Activated CD4-positive, alpha-beta T cell treated with anti-CD3 and anti-CD28 coated beads for 24 hours (primary cell): ENCODE data around the gene GPS1.

ENCODE experiments used
- DNase-seq, 2 donors: peaks; one replicate each; pipeline ENCODE4 v3.0.0-alpha.2; 2020; ENCODE audit warnings: low read depth in 2 of 2

The GPS1 gene

DNA sequence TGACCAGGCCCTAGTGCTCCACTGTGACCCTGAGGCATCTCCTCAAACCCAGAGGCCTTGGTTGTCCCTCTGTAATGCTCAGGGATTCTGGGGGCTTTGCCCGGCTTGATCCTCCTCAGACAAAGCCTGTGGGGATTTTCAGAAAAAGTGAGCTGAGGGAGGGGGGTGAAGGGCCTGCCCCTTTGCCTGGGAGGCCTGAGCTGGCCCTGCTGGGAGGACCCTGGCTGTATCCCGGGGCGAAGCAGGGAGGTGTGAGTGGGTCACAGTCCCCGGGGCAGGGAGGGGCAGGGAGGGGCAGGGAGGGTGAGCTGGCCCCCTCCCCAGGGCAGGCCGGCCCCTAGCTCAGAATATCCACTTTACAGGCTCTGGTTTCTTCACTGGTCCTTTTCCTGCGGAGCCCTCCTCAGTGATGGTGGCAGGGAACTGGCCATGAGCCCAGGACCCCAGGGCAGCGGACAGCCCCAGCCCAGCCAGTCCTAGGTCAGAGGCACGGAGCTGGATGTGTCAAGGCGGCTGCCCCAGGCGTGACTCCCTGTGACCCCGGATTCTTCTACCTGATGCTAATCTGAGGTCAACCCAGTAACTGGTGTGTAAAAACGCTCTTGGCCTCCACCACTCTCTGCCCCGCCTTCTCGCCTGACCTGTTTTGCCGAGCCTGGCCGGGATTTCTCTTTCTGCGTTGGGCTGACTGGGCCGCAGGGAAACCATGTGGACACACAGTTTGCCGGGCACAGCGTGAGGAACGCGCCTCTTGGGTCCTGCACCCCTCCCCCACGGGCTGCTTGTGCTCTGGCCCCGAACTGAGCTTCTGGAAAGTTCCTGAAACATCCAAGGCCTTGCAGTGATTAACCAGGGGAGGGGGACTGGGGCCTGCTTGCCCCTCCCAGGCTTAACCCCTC, 52.1 kb downstream of the GPS1 start:
- no peak for DNase-seq

DNA sequence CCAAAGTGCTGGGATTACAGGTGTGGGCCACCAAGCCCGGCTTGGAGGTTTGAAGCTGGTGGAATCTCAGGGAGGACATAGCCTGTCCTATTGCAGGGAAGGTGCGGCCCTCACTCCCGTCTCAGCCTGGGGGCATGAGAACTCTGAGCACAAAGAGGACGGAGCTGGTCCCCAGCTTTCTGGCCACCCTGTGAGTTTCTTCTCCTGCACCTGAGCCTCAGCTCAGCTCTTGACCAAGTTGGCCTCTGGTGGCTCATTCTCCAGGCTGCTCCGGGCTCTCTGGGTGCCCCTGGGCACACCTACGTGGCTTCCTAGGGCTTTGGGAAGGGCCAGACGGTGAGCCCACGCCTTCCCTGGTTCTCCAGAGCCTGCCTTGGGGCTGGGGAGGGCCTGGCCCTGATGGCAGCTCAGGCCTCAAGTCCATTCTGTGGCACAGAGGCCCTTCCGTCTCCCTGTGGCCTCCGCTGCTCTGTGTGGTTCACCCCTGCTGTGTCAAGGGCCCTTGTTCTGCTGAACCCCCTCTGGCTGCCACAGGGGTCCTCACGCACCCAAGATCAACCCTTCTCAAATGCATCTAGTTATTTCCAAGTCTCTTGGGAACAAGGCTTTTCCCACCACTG, 53.2 kb downstream of the GPS1 start:
- no peak for DNase-seq

DNA sequence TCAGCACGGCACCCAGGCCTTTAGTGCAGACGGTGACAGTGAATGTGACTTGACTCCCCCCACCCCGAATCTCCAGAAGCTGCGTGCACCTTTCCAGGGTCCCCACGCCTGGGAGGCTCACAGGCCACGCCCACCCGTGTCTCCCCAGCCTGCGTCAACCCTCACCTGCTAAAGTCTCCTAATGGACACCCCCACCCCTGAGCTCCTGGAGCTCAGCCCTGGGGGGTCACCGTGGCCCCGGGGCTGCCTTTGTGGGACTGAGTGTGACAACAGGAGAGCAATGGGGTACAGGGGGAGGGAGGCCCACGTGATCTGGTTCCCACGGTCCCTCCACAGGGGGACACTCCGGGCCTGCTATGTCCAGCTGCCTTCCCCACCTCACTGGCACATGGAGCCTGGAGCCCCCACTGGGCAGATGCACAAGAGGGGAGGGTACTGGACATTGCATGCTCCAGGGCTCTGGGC, 53.8 kb downstream of the GPS1 start:
- no peak for DNase-seq

DNA sequence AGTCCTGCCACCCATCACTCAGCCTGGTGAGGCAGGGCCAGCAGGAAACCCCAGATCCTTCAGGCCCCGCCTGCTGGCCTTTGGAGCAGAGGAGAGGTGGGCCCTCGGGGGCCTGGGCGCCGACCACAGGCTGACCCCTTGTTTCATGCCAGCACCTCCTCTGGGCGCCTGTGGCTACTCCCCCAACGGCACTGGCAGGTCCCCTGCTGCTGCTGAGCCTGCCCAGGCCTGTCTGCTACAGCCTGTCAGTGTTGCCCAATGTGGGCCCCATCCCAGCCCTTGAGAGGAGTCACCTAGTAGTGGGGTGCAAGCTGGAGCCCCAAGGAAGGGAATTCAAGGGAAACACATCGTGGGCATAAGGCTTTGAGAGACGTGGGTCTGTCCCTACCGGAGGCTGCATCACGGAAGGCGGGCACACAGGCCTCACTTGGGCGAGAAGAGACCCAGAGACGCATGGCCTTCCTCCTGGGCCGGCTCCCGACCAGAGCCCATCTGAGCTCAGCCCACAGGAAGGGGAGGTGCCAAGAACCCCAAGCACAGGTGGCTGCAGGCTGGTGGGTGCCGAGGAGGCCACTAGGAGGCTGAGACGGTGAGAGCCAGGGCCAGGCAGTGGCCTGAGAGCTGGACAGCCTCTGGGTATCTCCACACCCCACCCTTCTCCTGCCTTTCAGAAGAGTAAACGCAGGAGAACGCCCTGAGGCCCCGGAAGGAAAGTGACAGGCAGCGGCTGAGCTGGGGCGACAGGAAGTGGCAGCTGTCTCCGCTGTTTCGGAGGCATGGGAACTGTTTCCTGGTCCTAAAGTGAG, 54.4 kb downstream of the GPS1 start:
- peak; percentile 46 to 54 for DNase-seq

DNA sequence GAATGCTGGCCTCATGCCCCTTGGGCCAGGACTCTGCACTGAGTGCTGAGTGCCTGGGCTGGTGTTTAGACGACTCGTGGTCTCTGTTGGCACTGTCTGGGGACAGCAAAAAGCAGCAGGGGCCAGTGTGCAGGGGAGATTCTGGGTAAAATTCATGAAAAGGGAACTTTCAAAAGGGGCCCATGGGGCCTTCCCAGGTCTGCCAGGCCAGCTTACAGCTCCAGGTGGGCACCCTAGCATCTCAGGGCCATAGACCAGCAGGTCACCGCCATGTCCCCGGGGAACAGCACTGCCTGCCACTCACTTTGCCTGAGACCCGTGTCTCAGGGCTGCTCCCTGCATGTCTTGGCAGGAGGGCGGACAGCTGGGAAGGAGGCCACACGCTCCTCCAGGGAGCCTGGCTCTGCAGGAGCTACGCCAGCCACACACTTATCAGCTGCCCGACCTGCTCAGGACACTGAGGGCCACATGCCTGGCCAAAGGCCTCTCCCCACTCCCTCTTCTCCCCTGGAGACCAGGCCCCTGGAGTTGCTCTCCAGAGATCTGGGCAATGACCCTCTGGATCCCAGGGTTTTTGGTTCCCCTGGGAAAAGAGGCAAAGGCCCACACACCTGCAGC, 55.1 kb downstream of the GPS1 start:
- no peak for DNase-seq
